ENCODE data around the gene TMEM176B. TPM values are rescaled to one million over a fixed set of nuclear protein-coding genes. Genes with fewer than 3 reads are reported as not detected.

The TMEM176B gene
- total RNA-seq, 2 experiments from 2014 or later: not detected

DNA sequence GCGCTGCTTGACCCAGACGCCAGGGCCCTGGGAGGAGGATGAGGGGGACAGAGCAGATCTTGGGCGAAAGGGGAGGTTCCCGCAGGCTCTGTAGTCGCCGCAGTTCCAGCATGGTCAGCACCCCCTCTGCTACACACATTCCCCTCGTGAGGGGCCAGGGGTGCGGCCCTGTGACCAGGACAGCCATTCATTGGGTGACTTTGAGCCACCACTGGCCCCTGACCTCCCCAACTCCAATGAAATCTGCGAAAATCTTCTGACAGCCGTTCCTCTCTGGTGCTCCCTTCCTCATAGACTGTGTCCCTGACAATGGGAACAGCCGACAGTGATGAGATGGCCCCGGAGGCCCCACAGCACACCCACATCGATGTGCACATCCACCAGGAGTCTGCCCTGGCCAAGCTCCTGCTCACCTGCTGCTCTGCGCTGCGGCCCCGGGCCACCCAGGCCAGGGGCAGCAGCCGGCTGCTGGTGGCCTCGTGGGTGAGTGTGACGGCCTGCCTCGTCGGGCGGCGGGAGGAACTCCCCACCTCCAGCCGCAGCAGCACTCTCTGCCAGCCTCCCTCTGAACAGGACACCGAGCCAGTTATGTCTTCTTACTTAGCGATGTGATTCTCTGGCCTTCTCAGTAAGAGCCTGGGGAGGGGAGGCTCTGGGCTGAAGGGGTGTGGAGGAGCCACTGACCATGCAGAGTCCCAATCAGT is 1.2 kb upstream of the TMEM176B start:
- DNase-seq (no peak), ATAC-seq (ENCODE audit: poor library complexity) (no peak)
- H3K27me3 ChIP-seq (ENCODE audit: control insufficient read depth in 1 of 2, insufficient read depth in 2 of 2, low read length in 2 of 2): peaks cover 55 to 57% of the 10 kb centered on the region in 2 experiments
- peaks cover 11 to 33% of the 10 kb centered on the region in 2 experiments for H3K9me3 ChIP-seq (ENCODE audit: control insufficient read depth in 1 of 2, insufficient read depth in 1 of 2, low read length in 2 of 2)
- peaks cover 18% of the 10 kb centered on the region for H3K4me1 Mint-ChIP-seq (ENCODE audit: low read depth)
- intact Hi-C loops (cut with DNase I, micrococcal nuclease): no loop called here
- TF ChIP-seq, protein P1, sequence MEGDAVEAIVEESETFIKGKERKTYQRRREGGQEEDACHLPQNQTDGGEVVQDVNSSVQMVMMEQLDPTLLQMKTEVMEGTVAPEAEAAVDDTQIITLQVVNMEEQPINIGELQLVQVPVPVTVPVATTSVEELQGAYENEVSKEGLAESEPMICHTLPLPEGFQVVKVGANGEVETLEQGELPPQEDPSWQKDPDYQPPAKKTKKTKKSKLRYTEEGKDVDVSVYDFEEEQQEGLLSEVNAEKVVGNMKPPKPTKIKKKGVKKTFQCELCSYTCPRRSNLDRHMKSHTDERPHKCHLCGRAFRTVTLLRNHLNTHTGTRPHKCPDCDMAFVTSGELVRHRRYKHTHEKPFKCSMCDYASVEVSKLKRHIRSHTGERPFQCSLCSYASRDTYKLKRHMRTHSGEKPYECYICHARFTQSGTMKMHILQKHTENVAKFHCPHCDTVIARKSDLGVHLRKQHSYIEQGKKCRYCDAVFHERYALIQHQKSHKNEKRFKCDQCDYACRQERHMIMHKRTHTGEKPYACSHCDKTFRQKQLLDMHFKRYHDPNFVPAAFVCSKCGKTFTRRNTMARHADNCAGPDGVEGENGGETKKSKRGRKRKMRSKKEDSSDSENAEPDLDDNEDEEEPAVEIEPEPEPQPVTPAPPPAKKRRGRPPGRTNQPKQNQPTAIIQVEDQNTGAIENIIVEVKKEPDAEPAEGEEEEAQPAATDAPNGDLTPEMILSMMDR (IDR thresholded peaks at IDR 0.05): no peak
- H3K27me3 Mint-ChIP-seq: peaks cover 81% of the 10 kb centered on the region
- ChIA-PET CTCF (no interaction called here), POLR2A (no interaction called here)
- H3K36me3 Mint-ChIP-seq (ENCODE audit: low read depth): no peaks in the 10 kb centered on the region
- peaks cover 24% of the 10 kb centered on the region for H3K4me1 ChIP-seq (ENCODE audit: insufficient read depth, low read length)
- peaks cover 8% of the 10 kb centered on the region for H3K9me3 Mint-ChIP-seq
- no peak overlapping the region for H3K27ac Mint-ChIP-seq
- no peak overlapping the region for H3K27ac ChIP-seq (ENCODE audit: low read depth in 1 of 2, low read length in 2 of 2)
- peak overlapping the region; percentile 38 for H3K4me3 ChIP-seq (ENCODE audit: low read length)
- H3K4me3 Mint-ChIP-seq: peak overlapping the region; percentile 80
- H3K36me3 ChIP-seq (ENCODE audit: insufficient read depth, low read length): no peaks in the 10 kb centered on the region

DNA sequence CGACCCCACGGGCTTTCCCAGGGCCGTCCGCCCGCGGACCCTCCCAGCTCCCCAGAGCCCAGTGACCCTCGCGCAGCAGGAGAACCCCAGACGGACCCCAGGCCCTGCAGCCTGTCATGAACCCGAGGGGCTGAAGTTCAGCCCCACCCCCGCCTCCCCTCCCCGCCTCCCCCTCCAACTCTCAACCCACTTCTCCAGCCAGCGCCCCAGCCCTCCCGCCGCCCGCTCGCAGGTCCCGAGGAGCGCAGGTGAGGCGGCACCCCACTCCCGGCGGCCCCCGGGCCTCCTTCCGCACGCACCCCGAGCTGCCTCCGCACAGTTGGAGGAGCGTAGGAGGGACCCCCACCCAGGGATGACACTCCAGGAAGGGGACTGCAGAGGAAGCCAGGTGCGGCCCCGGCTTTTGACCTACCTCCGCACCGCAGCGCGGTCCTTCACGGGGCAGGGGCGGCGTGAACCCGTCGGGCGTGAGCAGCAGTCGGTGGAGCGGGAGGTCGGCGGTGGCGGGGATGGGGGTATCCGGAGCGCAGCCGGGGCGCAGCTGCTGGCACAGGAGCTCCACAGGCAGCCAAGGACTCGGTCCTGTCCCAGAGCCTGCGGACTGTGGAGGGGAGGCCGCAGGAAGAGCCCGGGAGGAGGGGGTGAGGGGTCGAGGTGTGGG is 547 bp upstream of the TMEM176B start, which contains the start of gene TMEM176A:
Gene TMEM176A (plus strand): TSS at position 189 of the 661 bp plus-strand sequence. CDS start 782 bp downstream, outside the sequence.
- ATAC-seq (ENCODE audit: poor library complexity) (peak; percentile 60), DNase-seq (peak in 7 of 14 experiments; percentile 9 to 38 (median 16))
- peaks cover 53 to 57% of the 10 kb centered on the region in 2 experiments for H3K27me3 ChIP-seq (ENCODE audit: control insufficient read depth in 1 of 2, insufficient read depth in 2 of 2, low read length in 2 of 2)
- peaks cover 18% of the 10 kb centered on the region for H3K4me1 Mint-ChIP-seq (ENCODE audit: low read depth)
- peaks cover 4 to 33% of the 10 kb centered on the region in 2 experiments for H3K9me3 ChIP-seq (ENCODE audit: control insufficient read depth in 1 of 2, insufficient read depth in 1 of 2, low read length in 2 of 2)
- CTCF ChIA-PET: no interaction called here
- H3K27ac ChIP-seq (ENCODE audit: low read depth in 1 of 2, low read length in 2 of 2): no peak within 1 kb of the TSS
- POLR2A ChIA-PET: no interaction called here
- H3K4me1 ChIP-seq (ENCODE audit: insufficient read depth, low read length): peaks cover 24% of the 10 kb centered on the region
- TF ChIP-seq, protein P1 (IDR thresholded peaks at IDR 0.05): no peak
- peak within 1 kb of the TSS; percentile 80 for H3K4me3 Mint-ChIP-seq
- H3K27ac Mint-ChIP-seq: no peak within 1 kb of the TSS
- H3K27me3 Mint-ChIP-seq: peaks cover 74% of the 10 kb centered on the region
- intact Hi-C loops (cut with DNase I, micrococcal nuclease): no loop called here
- H3K9me3 Mint-ChIP-seq: peaks cover 5% of the 10 kb centered on the region
- H3K36me3 ChIP-seq (ENCODE audit: insufficient read depth, low read length): no peaks in the 10 kb centered on the region
- no peaks in the 10 kb centered on the region for H3K36me3 Mint-ChIP-seq (ENCODE audit: low read depth)
- peak within 1 kb of the TSS; percentile 38 for H3K4me3 ChIP-seq (ENCODE audit: low read length)

DNA sequence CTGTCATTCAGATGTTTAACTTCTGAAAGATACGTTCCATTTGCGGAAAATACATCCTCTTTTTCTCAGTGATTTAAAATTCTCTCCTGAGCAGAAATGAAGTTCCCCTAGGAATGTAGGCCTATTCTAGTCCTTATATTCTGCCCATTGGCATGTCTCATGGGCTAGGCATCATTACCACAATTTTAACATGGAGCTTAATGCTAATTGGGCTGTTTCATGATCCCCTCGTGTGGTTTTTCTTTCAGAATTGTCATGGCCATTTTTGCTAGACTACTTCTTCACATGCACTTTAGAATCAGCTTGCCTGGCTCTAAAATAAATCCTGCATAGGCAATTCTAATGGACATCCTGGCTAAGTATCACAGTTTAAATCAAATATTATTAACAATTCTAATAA is 1.0 kb downstream of the TMEM176B start:
- Mint-ChIP-seq H3K4me1 (ENCODE audit: low read depth) (peaks cover 18% of the 10 kb centered on the region), H3K27me3 (peaks cover 62% of the 10 kb centered on the region), H3K27ac (no peak overlapping the region), H3K4me3 (peak overlapping the region; percentile 71), H3K9me3 (peaks cover 4% of the 10 kb centered on the region), H3K36me3 (ENCODE audit: low read depth) (no peaks in the 10 kb centered on the region)
- no peak for ATAC-seq (ENCODE audit: poor library complexity)
- Histone ChIP-seq H3K4me3 (ENCODE audit: low read length) (no peak overlapping the region), H3K27me3 (ENCODE audit: control insufficient read depth in 1 of 2, insufficient read depth in 2 of 2, low read length in 2 of 2) (peaks cover 49 to 53% of the 10 kb centered on the region in 2 experiments), H3K27ac (ENCODE audit: low read depth in 1 of 2, low read length in 2 of 2) (no peak overlapping the region), H3K9me3 (ENCODE audit: control insufficient read depth in 1 of 2, insufficient read depth in 1 of 2, low read length in 2 of 2) (peaks cover 0 to 24% of the 10 kb centered on the region in 2 experiments), H3K4me1 (ENCODE audit: insufficient read depth, low read length) (peaks cover 24% of the 10 kb centered on the region), H3K36me3 (ENCODE audit: insufficient read depth, low read length) (no peaks in the 10 kb centered on the region)
- POLR2A ChIA-PET: no interaction called here
- intact Hi-C loops (cut with DNase I, micrococcal nuclease): no loop called here
- TF ChIP-seq, protein P1 (IDR thresholded peaks at IDR 0.05): no peak
- DNase-seq: no peak
- CTCF ChIA-PET: no interaction called here
